Lower leg skin (tissue), 3 donors: Measurements from ENCODE around the gene MAP3K7CL.

Experiments used
- CTCF ChIP-seq, 3 donors: fragments of 450-650 bp; IDR thresholded peaks; one replicate each; pipeline ENCODE4 v1.5.1; 2016; ENCODE audit warnings: antibody characterized with exemption in 3 of 3, mild to moderate bottlenecking in 3 of 3, moderate library complexity in 2 of 3
- POLR2A ChIP-seq, 2 donors: fragments of 450-650 bp; IDR thresholded peaks; one replicate each; pipeline ENCODE4 v1.6.1; 2016 to 2017; ENCODE audit warnings: antibody characterized with exemption in 2 of 2, mild to moderate bottlenecking in 1 of 2, moderate library complexity in 1 of 2

DNA sequence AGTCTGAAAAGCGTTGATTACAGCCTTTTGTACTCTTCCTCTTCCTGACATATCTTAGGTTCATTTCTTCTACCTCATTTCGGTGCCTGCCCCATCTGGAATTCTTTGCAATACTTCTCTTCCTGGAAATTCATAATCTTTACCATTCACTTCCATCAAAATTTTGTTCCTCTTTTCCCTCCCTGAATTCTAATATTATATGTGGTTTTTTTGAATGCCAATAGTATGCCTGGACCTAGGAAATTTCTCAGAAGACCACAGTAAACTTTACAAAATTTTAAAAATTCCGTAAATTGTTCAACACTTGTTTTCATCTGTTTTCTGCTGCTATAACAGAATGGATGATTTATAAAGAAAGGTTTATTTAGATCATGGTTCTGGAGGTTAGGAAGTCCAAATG, 76.8 kb downstream of the MAP3K7CL start:
- TF ChIP-seq POLR2A (IDR thresholded peaks at IDR 0.05) (no peak), CTCF (IDR thresholded peaks at IDR 0.05) (no peak)
